ENCODE results near the gene GABRR1. TPM values are rescaled to one million over a fixed set of nuclear protein-coding genes. Genes with fewer than 3 reads are reported as not detected.

The GABRR1 gene
- total RNA-seq, result not detected in 2 replicates
- long read RNA-seq, result 0 reads

DNA sequence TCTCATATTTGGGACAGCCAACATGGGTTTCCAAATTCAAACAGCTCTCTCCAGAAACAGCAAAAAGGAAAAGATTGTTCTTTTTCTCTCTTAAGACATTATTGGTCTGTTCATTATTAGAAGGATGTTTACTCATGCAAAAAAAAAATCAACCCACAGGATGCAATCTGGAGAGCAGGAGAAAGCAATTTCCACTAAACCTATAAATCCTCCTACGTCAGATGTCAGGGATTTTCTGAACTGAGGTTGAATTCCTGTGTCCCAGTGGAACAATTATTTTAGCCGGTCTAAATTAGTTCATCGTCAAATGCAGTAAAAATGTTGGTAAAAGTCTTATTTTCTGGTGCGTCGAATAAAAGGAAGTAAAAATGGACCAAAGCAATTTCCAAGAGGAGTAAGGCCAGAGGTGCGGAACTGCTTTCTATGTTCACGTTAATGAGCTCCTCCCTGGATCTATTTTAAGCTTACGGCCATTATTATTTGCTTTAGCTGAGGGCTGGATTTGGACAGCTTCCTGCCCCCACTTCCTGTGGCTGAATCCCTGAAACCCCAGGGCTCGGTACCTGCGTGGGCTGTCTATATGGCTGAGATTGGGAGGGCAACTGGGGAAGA, at the start of gene GABRR1:
TSS of gene GABRR1 (minus strand) at position 60 of the 612 bp plus-strand sequence. CDS start at position 24, 36 bp downstream.
- Mint-ChIP-seq H3K9me3 (ENCODE audit: unreplicated experiment) (no peaks in the 10 kb centered on the region), H3K27me3 (ENCODE audit: unreplicated experiment) (peaks cover 37% of the 10 kb centered on the region), H3K4me1 (ENCODE audit: unreplicated experiment) (peaks cover 2% of the 10 kb centered on the region), H3K36me3 (ENCODE audit: unreplicated experiment) (no peaks in the 10 kb centered on the region), H3K4me3 (ENCODE audit: unreplicated experiment) (no peak within 1 kb of the TSS), H3K27ac (ENCODE audit: unreplicated experiment) (no peak within 1 kb of the TSS)
- DNase-seq (ENCODE audit: extremely low spot score, unreplicated experiment), result peak; percentile 48
- TF ChIP-seq, protein P1, sequence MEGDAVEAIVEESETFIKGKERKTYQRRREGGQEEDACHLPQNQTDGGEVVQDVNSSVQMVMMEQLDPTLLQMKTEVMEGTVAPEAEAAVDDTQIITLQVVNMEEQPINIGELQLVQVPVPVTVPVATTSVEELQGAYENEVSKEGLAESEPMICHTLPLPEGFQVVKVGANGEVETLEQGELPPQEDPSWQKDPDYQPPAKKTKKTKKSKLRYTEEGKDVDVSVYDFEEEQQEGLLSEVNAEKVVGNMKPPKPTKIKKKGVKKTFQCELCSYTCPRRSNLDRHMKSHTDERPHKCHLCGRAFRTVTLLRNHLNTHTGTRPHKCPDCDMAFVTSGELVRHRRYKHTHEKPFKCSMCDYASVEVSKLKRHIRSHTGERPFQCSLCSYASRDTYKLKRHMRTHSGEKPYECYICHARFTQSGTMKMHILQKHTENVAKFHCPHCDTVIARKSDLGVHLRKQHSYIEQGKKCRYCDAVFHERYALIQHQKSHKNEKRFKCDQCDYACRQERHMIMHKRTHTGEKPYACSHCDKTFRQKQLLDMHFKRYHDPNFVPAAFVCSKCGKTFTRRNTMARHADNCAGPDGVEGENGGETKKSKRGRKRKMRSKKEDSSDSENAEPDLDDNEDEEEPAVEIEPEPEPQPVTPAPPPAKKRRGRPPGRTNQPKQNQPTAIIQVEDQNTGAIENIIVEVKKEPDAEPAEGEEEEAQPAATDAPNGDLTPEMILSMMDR (IDR thresholded peaks at IDR 0.05), result no peak

DNA sequence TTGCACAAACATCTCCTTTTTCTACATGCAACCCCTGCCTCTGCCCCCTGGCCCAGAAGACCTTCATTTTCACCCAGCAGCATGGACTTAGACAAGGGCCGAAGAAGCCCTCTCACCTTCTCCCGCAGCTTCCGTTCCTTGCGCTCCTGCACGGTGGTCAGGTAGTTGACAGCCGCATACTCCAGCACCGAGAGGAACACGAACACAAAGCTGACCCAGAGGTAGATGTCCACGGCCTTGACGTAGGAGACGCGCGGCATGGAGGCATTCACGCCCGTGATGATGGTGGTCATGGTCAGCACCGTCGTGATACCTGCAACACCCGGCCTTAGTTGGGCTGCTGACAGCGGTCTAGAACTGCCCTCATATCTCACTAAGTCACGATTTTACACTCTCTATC, 47.1 kb upstream of the GABRR1 start:
- Mint-ChIP-seq H3K9me3 (ENCODE audit: unreplicated experiment) (no peaks in the 10 kb centered on the region), H3K27me3 (ENCODE audit: unreplicated experiment) (peaks cover 5% of the 10 kb centered on the region), H3K27ac (ENCODE audit: unreplicated experiment) (no peak overlapping the region), H3K4me1 (ENCODE audit: unreplicated experiment) (no peaks in the 10 kb centered on the region), H3K36me3 (ENCODE audit: unreplicated experiment) (no peaks in the 10 kb centered on the region), H3K4me3 (ENCODE audit: unreplicated experiment) (no peak overlapping the region)
- TF ChIP-seq, protein P1 (IDR thresholded peaks at IDR 0.05), result no peak
- peak; percentile 81 for DNase-seq (ENCODE audit: extremely low spot score, unreplicated experiment)

DNA sequence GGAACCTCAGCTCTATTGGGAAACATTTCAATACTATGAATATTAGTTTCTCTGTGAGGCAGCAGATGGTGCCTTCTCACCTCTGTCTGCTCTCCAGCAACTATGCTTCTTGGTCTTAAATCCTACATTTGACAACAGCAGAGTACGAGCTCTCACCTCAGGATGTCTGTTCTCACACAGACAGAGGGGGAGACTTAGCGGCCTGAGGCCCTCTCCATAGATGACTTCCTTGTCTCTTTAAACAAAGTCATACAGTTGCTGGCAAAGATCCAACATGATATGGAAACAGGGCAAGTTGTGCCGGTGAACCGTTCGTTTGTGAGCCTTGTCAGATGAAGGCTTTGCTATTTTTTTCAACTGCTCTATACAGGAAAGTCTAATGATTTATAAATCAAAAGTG, 43.7 kb upstream of the GABRR1 start:
- H3K4me3 Mint-ChIP-seq (ENCODE audit: unreplicated experiment), result no peak overlapping the region
- no peaks in the 10 kb centered on the region for H3K9me3 Mint-ChIP-seq (ENCODE audit: unreplicated experiment)
- no peaks in the 10 kb centered on the region for H3K36me3 Mint-ChIP-seq (ENCODE audit: unreplicated experiment)
- TF ChIP-seq, protein P1 (IDR thresholded peaks at IDR 0.05), result no peak
- no peak overlapping the region for H3K27ac Mint-ChIP-seq (ENCODE audit: unreplicated experiment)
- no peaks in the 10 kb centered on the region for H3K4me1 Mint-ChIP-seq (ENCODE audit: unreplicated experiment)
- peaks cover 5% of the 10 kb centered on the region for H3K27me3 Mint-ChIP-seq (ENCODE audit: unreplicated experiment)
- DNase-seq (ENCODE audit: extremely low spot score, unreplicated experiment), result peak; percentile 38

DNA sequence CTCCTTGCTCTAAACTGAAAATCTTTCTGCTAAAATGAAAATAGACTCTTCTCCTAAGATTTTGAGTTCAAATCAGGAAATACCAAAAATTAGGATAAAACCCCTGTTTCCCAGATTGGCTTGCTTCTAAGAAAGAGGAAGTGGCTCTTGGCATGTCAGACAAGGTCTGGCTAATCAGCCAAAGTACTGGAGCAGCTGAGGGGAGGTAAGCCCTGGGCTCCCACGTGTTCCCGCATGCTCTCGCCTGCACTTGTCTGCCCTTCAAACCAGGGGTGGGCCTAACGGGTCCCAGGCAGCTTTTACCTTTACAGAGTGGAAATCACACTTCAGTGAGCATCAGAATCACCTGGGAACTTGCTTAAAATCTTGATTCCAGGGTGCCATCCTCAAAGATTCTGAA, 43.2 kb upstream of the GABRR1 start:
- H3K27ac Mint-ChIP-seq (ENCODE audit: unreplicated experiment), result no peak overlapping the region
- peak; percentile 57 for DNase-seq (ENCODE audit: extremely low spot score, unreplicated experiment)
- peaks cover 5% of the 10 kb centered on the region for H3K27me3 Mint-ChIP-seq (ENCODE audit: unreplicated experiment)
- H3K4me3 Mint-ChIP-seq (ENCODE audit: unreplicated experiment), result no peak overlapping the region
- H3K4me1 Mint-ChIP-seq (ENCODE audit: unreplicated experiment), result no peaks in the 10 kb centered on the region
- H3K9me3 Mint-ChIP-seq (ENCODE audit: unreplicated experiment), result no peaks in the 10 kb centered on the region
- TF ChIP-seq, protein P1 (IDR thresholded peaks at IDR 0.05), result no peak
- H3K36me3 Mint-ChIP-seq (ENCODE audit: unreplicated experiment), result no peaks in the 10 kb centered on the region

DNA sequence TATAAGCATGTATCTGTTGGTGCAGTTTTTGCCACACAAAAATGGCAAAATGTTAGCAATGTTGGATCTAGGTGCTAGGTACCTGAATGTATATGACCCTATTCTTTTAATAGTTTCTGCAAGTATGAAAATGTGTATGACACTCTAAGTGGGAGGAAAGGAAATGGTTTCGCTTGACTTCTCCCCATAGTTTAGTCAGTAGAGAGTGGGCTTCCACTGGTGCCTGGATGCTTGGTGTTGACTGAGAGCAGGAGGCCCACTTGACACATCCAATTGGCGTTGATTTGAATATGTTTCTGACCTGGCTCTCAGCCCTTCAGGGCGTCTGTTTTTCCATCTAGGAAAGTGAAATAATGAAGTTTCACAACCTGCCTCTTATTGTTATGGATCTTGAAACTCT, 41.8 kb upstream of the GABRR1 start:
- Mint-ChIP-seq H3K27me3 (ENCODE audit: unreplicated experiment) (peaks cover 10% of the 10 kb centered on the region), H3K4me1 (ENCODE audit: unreplicated experiment) (no peaks in the 10 kb centered on the region), H3K36me3 (ENCODE audit: unreplicated experiment) (no peaks in the 10 kb centered on the region), H3K4me3 (ENCODE audit: unreplicated experiment) (no peak overlapping the region), H3K9me3 (ENCODE audit: unreplicated experiment) (no peaks in the 10 kb centered on the region), H3K27ac (ENCODE audit: unreplicated experiment) (no peak overlapping the region)
- TF ChIP-seq, protein P1 (IDR thresholded peaks at IDR 0.05), result no peak
- DNase-seq (ENCODE audit: extremely low spot score, unreplicated experiment), result peak; percentile 15

Data from osteocyte (in vitro differentiated cells).